ENCODE data around the gene CFAP46.
A peak's percentile ranks its signal among the peaks of the same experiment; 100 is the strongest.

CFAP46 gene

GRCh38 chr10:132837905-132838304 lies 104.5 kb downstream of the CFAP46 start:
- intact Hi-C loops (cut with DNase I; ENCODE audit: low total_unique reads) = no loop called here
- Histone ChIP-seq H3K4me3 (no peak overlapping the region), H3K27me3 (peaks cover 0 to 63% of the 10 kb centered on the region in 2 donors), H3K9me3 (peaks cover 0 to 19% (median 18%) of the 10 kb centered on the region in 3 donors), H3K36me3 (no peaks in the 10 kb centered on the region), H3K4me1 (peaks cover 0 to 10% (median 0%) of the 10 kb centered on the region in 4 donors), H3K27ac (no peak overlapping the region)
- no peak for TF ChIP-seq CTCF (IDR thresholded peaks at IDR 0.05)
- DNase-seq = peak in 1 of 2 donors; percentile 55

GRCh38 chr10:132836832-132837540 lies 105.4 kb downstream of the CFAP46 start:
- Histone ChIP-seq H3K4me3 (no peak overlapping the region), H3K27me3 (peaks cover 0 to 65% of the 10 kb centered on the region in 2 donors), H3K27ac (no peak overlapping the region)

GRCh38 chr10:132836248-132836831 lies 106.0 kb downstream of the CFAP46 start:
- intact Hi-C loops (cut with DNase I; ENCODE audit: low total_unique reads) = no loop called here
- H3K36me3 ChIP-seq = no peaks in the 10 kb centered on the region
- H3K27ac ChIP-seq = no peak overlapping the region
- peak in 1 of 2 donors; percentile 64 for DNase-seq
- H3K27me3 ChIP-seq = peaks cover 0 to 60% of the 10 kb centered on the region in 2 donors
- peaks cover 0 to 3% (median 2%) of the 10 kb centered on the region in 3 donors for H3K9me3 ChIP-seq
- no peak overlapping the region for H3K4me3 ChIP-seq
- peaks cover 0 to 10% (median 0%) of the 10 kb centered on the region in 4 donors for H3K4me1 ChIP-seq
- no peak for TF ChIP-seq CTCF (IDR thresholded peaks at IDR 0.05)

More at GRCh38 chr10:132836832-132837540, 105.4 kb downstream of the CFAP46 start:
- intact Hi-C loops (cut with DNase I; ENCODE audit: low total_unique reads) = no loop called here
- Histone ChIP-seq H3K4me1 (peaks cover 0 to 10% (median 0%) of the 10 kb centered on the region in 4 donors), H3K9me3 (peaks cover 0 to 9% (median 8%) of the 10 kb centered on the region in 3 donors), H3K36me3 (no peaks in the 10 kb centered on the region)
- DNase-seq = peak in 1 of 2 donors; percentile 61
- TF ChIP-seq CTCF (IDR thresholded peaks at IDR 0.05) = peak; percentile 79 to 92

GRCh38 chr10:132835848-132836233 lies 106.5 kb downstream of the CFAP46 start:
- DNase-seq = no peak
- H3K9me3 ChIP-seq = no peaks in the 10 kb centered on the region
- intact Hi-C loops (cut with DNase I; ENCODE audit: low total_unique reads) = no loop called here
- no peak for TF ChIP-seq CTCF (IDR thresholded peaks at IDR 0.05)
- H3K4me3 ChIP-seq = no peak overlapping the region
- H3K27ac ChIP-seq = no peak overlapping the region
- H3K36me3 ChIP-seq = no peaks in the 10 kb centered on the region
- peaks cover 0 to 10% (median 0%) of the 10 kb centered on the region in 4 donors for H3K4me1 ChIP-seq
- H3K27me3 ChIP-seq = peaks cover 0 to 57% of the 10 kb centered on the region in 2 donors

- no peak for TF ChIP-seq CTCF (IDR thresholded peaks at IDR 0.05)
- no peak overlapping the region for H3K4me3 ChIP-seq
- no peaks in the 10 kb centered on the region for H3K36me3 ChIP-seq
- H3K9me3 ChIP-seq = no peaks in the 10 kb centered on the region
- no peak overlapping the region for H3K27ac ChIP-seq
- intact Hi-C loops (cut with DNase I; ENCODE audit: low total_unique reads) = no loop called here
- H3K4me1 ChIP-seq = peaks cover 0 to 10% (median 0%) of the 10 kb centered on the region in 4 donors
- peak in 1 of 2 donors; percentile 45 for DNase-seq
- peaks cover 0 to 57% of the 10 kb centered on the region in 2 donors for H3K27me3 ChIP-seq
Measured at GRCh38 chr10:132834891-132835847, 107.2 kb downstream of the CFAP46 start.

Data from tibial artery (tissue), 4 donors.